Measurements from ENCODE around the gene ERN1.
"Not testable (repeated sequence)": the region's sequence is repeated elsewhere in the genome, so short reads cannot be mapped to it uniquely, and the experiment has no call there.

ERN1 gene

GRCh38 chr17:64129765-64130558, at the start of gene ERN1:
TSS of gene ERN1 (minus strand) at chr17:64130144. CDS start at chr17:64130029, 115 bp downstream.
- DNase-seq: peak; percentile 90 to 94

- DNase-seq: not testable (repeated sequence)
Observed at GRCh38 chr17:64179024-64179423, 49.1 kb upstream of the ERN1 start.

GRCh38 chr17:64178011-64178825, 48.3 kb upstream of the ERN1 start:
- DNase-seq: no peak

GRCh38 chr17:64177311-64178010, 47.5 kb upstream of the ERN1 start:
- DNase-seq: no peak

GRCh38 chr17:64176556-64176955, 46.6 kb upstream of the ERN1 start:
- DNase-seq: no peak

- peak; percentile 45 to 71 for DNase-seq
Observed at GRCh38 chr17:64174686-64175456, 44.9 kb upstream of the ERN1 start.

- DNase-seq: no peak
Observed at GRCh38 chr17:64173646-64174045, 43.7 kb upstream of the ERN1 start.

GRCh38 chr17:64172510-64172909, 42.6 kb upstream of the ERN1 start:
- DNase-seq: no peak

GRCh38 chr17:64171041-64171440, 41.1 kb upstream of the ERN1 start:
- DNase-seq: no peak

- no peak for DNase-seq
Observed at GRCh38 chr17:64170286-64170685, 40.3 kb upstream of the ERN1 start.

- DNase-seq: not testable (repeated sequence)
Observed at GRCh38 chr17:64167666-64168065, 37.7 kb upstream of the ERN1 start.

GRCh38 chr17:64166876-64167275, 36.9 kb upstream of the ERN1 start:
- no peak for DNase-seq

GRCh38 chr17:64165347-64165746, 35.4 kb upstream of the ERN1 start:
- DNase-seq: no peak

GRCh38 chr17:64164596-64165285, 34.8 kb upstream of the ERN1 start:
- no peak for DNase-seq

- DNase-seq: no peak
Observed at GRCh38 chr17:64163468-64163867, 33.5 kb upstream of the ERN1 start.

- no peak for DNase-seq
Observed at GRCh38 chr17:64162554-64162953, 32.6 kb upstream of the ERN1 start.

- no peak for DNase-seq
Observed at GRCh38 chr17:64161380-64162176, 31.6 kb upstream of the ERN1 start.

GRCh38 chr17:64160378-64160777, 30.4 kb upstream of the ERN1 start:
- no peak for DNase-seq

GRCh38 chr17:64158831-64159590, 29.1 kb upstream of the ERN1 start:
- no peak for DNase-seq

GRCh38 chr17:64158406-64158805, 28.5 kb upstream of the ERN1 start:
- no peak for DNase-seq

Data from AML-193 (cell line).